SK-MEL-5 (cell line): ENCODE results near the gene TBC1D22A. TPM values are rescaled to one million over a fixed set of nuclear protein-coding genes. Genes with fewer than 3 reads are reported as not detected.
"Not testable (repeated sequence)": the region's sequence is repeated elsewhere in the genome, so short reads cannot be mapped to it uniquely, and the experiment has no call there.

ENCODE experiments used
- DNase-seq: peaks from one replicate; pipeline ENCODE4 v3.0.0-alpha.2; 2016; ENCODE audit warnings: low read depth, low spot score
- in situ Hi-C: cut with HindIII; loops from 2 replicates; pipeline ENCODE4 v1.10.0; 2016; ENCODE audit warnings: low sequenced_read_pairs, high pct_unique_total_duplicates, low pct_unique_long_range_greater_than_20kb
- total RNA-seq: library from RNA; depleted of rRNA; stranded (reverse); fragments of >200 nt; shearing (Covaris generic); gene quantifications from 2 replicates; pipeline ENCODE4 v1.2.3, GENCODE V29; 2014

TBC1D22A gene
- total RNA-seq, 1 experiment from 2014 or later = 14.4 TPM

GRCh38 chr22:47140975-47141374 lies 378.5 kb downstream of the TBC1D22A start:
- in situ Hi-C loops = not testable (repeated sequence)

DNA sequence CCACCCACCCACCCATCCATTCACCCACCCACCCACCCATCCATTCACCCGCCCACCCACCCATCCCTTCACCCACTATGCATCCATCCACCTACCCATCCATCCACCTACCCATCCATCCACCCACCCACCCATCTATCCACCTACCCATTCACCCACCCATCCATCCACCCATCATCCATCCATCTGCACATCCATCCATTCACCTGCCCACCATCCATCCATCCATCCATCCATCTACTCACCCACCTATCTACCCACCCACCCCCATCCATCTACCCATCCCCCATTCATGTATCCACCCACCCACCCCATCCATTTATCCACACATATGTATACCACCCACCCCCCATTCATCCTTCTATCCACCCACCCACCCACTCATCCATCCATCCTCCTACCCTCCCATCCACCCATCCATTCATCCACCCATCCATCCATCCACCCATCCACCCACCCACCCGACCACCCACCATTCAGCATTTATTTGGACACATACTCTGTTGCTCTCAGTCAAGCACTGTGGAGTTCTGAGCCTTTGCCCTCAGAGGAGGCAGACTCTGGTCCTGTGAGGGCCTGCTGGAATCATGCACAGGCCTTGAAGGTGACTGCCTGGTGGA lies 380.1 kb downstream of the TBC1D22A start:
- in situ Hi-C loops = no loop called here

More at GRCh38 chr22:47140975-47141374, 378.5 kb downstream of the TBC1D22A start:
- DNase-seq = not testable (repeated sequence)

DNA sequence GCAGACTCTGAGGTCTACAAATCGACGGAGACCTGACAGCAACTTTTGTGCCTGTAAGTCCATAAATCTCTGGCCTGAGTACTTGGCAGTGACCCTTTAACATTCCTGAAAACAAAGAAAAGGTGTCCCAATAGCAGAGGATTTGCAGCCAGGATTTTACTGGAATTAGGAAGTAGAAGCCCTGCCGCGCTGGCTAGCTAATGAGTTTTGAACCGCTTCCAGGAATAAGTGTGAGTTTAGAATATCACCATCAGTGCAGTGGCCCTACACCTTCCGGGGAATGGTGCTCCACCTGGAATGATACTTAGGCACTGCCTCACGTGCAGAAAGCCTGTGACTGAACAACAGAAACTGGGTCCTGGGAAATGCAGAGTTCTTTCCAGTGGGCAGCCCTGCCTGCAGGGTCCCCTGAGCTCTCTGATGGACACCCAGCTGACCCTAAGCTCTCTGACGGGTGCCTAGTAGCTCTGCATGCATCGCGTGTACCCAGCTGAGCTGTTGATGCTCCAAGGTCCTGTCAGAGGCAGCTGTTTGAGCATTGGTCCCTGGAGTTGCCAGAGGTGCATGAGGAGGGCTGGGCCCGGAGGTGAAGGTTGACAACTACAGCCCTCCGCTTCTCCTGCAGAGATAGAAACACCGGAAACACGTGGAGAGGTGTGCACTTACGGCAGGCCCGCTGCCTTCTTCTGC lies 380.9 kb downstream of the TBC1D22A start:
- in situ Hi-C loops = no loop called here
- no peak for DNase-seq

More for the DNA sequence above, 380.1 kb downstream of the TBC1D22A start:
- no peak for DNase-seq

DNA sequence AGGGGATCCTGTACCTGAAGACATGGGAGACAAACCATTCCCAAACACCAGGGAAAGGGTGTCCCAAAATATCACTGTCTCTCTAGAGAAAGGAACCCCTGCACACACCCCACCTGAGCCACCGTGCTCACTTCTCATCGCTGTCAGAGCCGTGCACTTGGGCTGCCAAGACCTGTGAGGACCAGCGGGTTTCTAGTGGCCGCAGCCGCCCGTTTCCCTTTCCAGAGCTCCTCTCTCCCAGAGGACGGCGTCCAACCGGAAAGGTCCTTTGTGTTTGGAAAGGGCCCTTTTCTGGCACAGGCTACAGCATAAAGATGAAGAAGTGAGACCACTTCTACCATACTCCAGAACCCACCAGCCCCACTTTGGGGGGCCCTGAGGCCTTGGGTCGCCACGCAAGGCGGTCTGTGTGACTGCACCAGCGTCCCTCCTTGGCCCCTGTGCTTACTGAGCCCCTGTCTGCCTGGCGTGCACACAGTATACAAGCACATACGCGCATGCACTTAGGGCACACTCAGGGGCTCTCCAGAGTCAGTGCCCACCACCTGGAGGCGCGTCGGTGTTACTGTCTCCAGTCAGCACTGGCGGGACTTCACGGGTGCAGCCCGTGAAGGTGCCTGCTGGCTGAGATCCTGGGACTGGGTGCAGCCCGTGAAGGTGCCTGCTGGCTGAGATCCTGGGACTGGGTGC lies 381.8 kb downstream of the TBC1D22A start:
- in situ Hi-C loops = no loop called here
- no peak for DNase-seq

GRCh38 chr22:47144791-47145425 lies 382.5 kb downstream of the TBC1D22A start:
- no peak for DNase-seq
- in situ Hi-C loops = no loop called here

DNA sequence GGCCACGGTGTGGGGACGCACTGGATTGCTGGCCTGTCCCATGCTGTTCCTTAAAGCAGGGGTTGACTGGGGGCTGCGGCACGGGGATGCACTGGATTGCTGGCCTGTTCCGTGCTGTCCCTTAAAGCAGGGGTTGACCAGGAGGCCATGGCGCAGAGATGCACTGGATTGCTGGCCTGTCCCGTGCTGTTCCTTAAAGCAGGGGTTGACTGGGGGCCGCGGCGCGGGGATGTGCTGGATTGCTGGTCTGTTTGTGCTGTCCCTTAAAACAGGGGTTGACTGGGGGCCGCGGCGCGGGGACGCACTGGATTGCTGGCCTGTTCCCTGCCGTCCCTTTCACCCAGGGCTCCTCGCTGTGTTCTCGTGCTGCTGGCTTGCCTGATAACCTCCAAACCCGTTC lies 383.4 kb downstream of the TBC1D22A start:
- in situ Hi-C loops = no loop called here
- no peak for DNase-seq

GRCh38 chr22:47146391-47146790 lies 383.9 kb downstream of the TBC1D22A start:
- DNase-seq = no peak
- in situ Hi-C loops = no loop called here

GRCh38 chr22:47146941-47147340 lies 384.5 kb downstream of the TBC1D22A start:
- in situ Hi-C loops = no loop called here
- no peak for DNase-seq

- in situ Hi-C loops = no loop called here
Measured at GRCh38 chr22:47147572-47147971, 385.1 kb downstream of the TBC1D22A start.

GRCh38 chr22:47148510-47148909 lies 386.1 kb downstream of the TBC1D22A start:
- in situ Hi-C loops = no loop called here

More at GRCh38 chr22:47147572-47147971, 385.1 kb downstream of the TBC1D22A start:
- DNase-seq = no peak

DNA sequence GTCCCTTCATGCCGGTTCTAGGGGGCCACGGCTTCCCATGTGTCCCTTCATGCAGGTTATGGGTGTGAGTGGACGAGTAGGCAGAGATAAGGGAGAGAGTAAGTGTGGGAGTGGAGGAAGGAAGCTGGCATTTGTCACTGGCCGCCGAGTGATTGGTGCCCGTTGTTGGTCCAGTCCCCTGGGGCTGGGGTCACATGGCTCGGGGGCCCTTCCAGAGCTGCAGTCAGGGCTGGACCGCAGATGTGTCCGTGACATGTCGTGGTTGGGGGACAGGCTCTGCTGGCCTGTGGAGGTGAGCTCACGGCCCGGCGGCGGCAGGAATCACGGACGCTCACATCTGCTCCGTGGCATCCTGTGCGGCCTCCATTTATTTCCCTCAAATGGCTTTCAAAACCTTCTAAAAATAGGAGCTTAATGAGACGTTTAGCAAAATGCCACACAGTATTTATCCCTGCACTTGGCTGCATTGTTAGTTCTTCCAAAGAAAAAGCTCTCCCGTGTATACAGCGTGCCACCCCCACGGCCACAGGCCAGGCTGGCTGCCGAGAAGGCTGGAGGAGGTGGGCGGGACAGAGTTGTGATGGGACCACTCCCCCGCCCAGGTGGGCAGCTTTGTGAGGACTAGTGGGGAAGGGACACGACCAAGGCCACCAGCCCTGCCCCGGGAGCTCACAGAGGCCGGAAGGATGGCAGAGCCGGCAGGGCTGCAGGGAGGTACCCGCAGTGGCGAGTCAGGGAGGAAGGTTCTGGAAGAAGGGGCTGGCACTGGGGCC lies 386.7 kb downstream of the TBC1D22A start:
- in situ Hi-C loops = no loop called here
- DNase-seq = no peak

More at GRCh38 chr22:47148510-47148909, 386.1 kb downstream of the TBC1D22A start:
- DNase-seq = no peak

DNA sequence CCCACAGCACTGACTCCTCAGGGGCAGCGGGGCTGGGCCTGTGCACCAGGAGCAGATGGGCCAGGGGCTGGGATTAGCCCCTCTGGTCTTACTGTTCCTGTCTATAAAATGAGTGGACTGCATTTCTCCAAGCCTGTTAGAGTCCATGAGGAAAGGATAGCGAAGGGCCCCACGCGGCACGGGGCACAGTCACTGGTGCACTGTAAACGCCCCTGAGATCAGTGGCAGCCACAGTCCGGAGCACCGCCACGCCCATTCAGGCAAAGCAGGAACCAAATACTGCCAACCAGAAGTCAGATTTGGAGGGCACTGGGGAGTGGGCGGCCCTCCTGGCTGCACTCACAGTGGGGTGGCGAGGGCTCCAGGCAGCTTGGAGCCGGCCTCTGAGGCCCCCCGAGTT lies 387.5 kb downstream of the TBC1D22A start:
- DNase-seq = no peak

DNA sequence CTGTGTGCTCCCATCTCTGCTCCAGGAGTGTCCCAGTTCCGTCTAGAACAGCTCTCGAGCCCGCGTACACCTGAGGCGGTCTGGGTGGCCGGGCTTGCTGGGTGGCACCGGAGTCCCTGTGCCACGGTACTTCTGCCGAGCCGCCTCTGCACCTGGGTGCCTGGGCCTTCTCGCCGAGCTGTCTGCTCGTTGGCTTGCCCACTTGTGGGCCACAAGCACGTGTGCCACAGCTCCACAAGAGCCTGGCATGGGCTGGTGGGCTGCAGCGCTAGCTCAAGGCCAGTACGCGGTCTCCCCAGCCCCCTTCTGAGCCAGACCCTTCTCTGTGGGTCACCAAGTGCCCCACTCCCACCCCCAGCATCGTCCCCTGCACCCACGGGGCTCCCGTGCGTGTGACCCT lies 388.0 kb downstream of the TBC1D22A start:
- in situ Hi-C loops = no loop called here
- DNase-seq = no peak

More for the DNA sequence above, 387.5 kb downstream of the TBC1D22A start:
- in situ Hi-C loops = no loop called here

- in situ Hi-C loops = no loop called here
Measured at GRCh38 chr22:47151064-47151463, 388.6 kb downstream of the TBC1D22A start.

DNA sequence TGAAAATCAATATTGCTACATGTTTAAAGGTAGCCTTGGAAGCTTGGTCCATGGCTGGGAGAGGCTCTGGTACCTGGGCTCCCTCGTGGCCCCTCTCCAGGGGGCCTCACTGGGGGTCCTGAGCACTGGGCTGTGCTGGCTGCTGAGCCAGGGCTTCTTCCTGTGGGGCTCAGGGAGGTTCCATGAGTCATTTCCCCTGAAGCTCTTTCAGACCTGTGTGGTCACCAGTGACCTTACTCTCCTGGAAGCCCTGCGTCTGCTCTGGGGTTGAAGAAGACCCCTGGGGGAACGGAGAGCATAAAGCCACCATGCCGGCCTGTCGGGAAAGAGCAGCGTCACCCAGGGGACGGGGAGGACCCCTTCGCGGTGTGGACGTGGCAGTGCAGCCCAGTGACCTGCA lies 389.0 kb downstream of the TBC1D22A start:
- in situ Hi-C loops = no loop called here
- no peak for DNase-seq

More at GRCh38 chr22:47151064-47151463, 388.6 kb downstream of the TBC1D22A start:
- DNase-seq = no peak

DNA sequence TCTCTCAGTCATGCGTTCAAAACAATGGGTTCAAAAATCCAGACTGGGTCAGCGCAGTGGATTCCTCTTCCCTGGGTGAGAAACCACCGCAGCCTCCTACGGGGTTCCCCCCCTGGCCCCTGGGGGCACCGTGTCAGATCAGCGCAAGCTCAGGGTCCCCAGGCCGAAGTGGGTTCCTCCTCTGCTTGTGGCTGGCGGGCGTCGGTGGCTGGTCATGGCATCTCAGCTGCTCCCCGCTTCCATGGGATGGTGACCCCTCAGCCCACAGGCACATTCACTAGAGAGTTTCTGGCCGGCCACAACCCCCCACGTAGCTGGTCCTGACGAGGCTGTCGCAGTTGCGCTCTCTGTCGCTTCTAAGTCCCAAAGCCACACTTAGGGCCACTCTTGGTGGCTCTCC lies 389.8 kb downstream of the TBC1D22A start:
- no peak for DNase-seq
- in situ Hi-C loops = no loop called here

GRCh38 chr22:47152938-47153337 lies 390.5 kb downstream of the TBC1D22A start:
- in situ Hi-C loops = no loop called here
- DNase-seq = no peak
